Measurements from ENCODE around the gene CLEC3B. TPM values are rescaled to one million over a fixed set of nuclear protein-coding genes. Genes with fewer than 3 reads are reported as not detected.

Gene CLEC3B, protein sequence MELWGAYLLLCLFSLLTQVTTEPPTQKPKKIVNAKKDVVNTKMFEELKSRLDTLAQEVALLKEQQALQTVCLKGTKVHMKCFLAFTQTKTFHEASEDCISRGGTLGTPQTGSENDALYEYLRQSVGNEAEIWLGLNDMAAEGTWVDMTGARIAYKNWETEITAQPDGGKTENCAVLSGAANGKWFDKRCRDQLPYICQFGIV
- total RNA-seq: 109 TPM

DNA sequence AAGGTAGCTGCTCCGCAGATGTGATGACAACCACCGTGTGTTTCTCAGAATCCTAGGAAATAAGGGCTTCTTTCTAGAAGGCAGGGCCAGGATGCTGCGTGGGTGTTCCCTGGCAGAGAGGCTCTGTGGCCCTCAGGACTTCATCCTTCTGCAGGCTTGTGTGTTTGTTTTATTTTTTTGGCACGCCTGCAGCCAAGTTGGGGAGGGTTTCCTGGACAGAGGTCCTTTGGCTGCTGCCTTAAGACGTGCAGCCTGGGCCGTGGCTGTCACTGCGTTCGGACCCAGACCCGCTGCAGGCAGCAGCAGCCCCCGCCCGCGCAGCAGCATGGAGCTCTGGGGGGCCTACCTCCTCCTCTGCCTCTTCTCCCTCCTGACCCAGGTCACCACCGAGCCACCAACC lies at the start of gene CLEC3B:
Gene CLEC3B, plus strand, starts transcription at position 266 of the 400 bp plus-strand sequence. Its CDS starts 60 bp downstream, at position 326.

Other genes starting within 250 kb of the CLEC3B start
- 12.8 TPM for gene TMEM42, start 164.4 kb upstream of the CLEC3B start, total RNA-seq
- not detected for gene TGM4, start 151.7 kb upstream of the CLEC3B start, total RNA-seq
- 47.1 TPM for gene ZDHHC3, start 50.1 kb upstream of the CLEC3B start, total RNA-seq
- 37.7 TPM for gene EXOSC7, start 50.1 kb upstream of the CLEC3B start, total RNA-seq
- gene CDCP1, start 120.1 kb downstream of the CLEC3B start, total RNA-seq: 2.2 TPM
- 4.3 TPM for gene TMEM158, start 200.0 kb downstream of the CLEC3B start, total RNA-seq

Data from camera-type eye (tissue), 1 donor.